AG04449 (cell line): ENCODE data around the gene MAD1L1.

Source experiments
- CTCF ChIA-PET: fragments of 350-600 bp; formaldehyde crosslinking; extraction: SDS; loops from one replicate; lab custom pipeline; 2021; ENCODE audit warnings: antibody characterized with exemption; lab: Yijun Ruan, JAX
- POLR2A ChIA-PET: fragments of 400-600, 350-600 bp; formaldehyde crosslinking; extraction: SDS; loops from one replicate; lab custom pipeline; 2020; ENCODE audit warnings: antibody characterized with exemption, inconsistent platforms; lab: Yijun Ruan, JAX
- DNase-seq: peaks from one replicate; pipeline ENCODE4 v3.0.0-alpha.2; 2010; ENCODE audit warnings: low read depth, low spot score
- H3K4me3 ChIP-seq: 2 replicates; pipeline ENCODE4 v1.5.1; 2011; ENCODE audit warnings: low read depth, mild to moderate bottlenecking, control low read depth, low read length
- TF ChIP-seq, protein P1 (sequence below): IDR thresholded peaks from one replicate; pipeline ENCODE4 v1.5.1; 2011; ENCODE audit warnings: mild to moderate bottlenecking, moderate library complexity, low read length, control low read depth, inconsistent platforms; ENCODE audit not compliant: insufficient read depth; ENCODE audit errors: missing control alignments

The MAD1L1 gene

DNA sequence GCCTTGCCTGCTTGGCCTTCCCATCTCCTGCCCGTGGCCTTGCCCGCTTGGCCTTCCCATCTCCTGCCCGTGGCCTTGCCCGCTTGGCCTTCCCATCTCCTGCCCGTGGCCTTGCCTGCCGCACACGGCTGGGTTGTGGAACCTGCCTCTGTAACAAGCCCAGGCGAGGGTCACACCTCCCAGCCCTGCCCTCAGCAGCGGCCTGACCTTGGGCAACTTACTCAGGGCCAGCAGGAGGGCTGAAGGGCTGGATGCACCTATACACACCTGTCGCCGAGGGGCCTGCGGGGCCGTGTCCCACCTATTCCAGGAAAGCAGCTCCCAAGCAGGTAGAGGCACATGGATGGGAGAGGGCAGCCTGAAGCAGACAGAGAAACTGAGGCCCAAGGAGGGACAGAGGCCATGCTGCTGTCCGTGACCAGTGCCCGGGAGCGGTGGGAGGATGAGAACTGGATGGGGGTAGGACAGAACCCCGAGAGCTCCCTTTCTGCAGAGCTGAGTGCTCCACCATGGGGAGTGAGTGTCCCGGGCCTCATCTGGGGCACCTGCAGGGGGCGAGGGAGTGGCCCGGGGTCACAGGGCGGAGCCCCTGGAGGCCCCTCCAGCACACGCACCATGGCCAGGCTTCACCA lies 285.0 kb downstream of the MAD1L1 start:
- TF ChIP-seq, protein P1, sequence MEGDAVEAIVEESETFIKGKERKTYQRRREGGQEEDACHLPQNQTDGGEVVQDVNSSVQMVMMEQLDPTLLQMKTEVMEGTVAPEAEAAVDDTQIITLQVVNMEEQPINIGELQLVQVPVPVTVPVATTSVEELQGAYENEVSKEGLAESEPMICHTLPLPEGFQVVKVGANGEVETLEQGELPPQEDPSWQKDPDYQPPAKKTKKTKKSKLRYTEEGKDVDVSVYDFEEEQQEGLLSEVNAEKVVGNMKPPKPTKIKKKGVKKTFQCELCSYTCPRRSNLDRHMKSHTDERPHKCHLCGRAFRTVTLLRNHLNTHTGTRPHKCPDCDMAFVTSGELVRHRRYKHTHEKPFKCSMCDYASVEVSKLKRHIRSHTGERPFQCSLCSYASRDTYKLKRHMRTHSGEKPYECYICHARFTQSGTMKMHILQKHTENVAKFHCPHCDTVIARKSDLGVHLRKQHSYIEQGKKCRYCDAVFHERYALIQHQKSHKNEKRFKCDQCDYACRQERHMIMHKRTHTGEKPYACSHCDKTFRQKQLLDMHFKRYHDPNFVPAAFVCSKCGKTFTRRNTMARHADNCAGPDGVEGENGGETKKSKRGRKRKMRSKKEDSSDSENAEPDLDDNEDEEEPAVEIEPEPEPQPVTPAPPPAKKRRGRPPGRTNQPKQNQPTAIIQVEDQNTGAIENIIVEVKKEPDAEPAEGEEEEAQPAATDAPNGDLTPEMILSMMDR: no peak
- ChIA-PET CTCF (no interaction called here), POLR2A (no interaction called here)
- H3K4me3 ChIP-seq: no peak overlapping the region
- no peak for DNase-seq

DNA sequence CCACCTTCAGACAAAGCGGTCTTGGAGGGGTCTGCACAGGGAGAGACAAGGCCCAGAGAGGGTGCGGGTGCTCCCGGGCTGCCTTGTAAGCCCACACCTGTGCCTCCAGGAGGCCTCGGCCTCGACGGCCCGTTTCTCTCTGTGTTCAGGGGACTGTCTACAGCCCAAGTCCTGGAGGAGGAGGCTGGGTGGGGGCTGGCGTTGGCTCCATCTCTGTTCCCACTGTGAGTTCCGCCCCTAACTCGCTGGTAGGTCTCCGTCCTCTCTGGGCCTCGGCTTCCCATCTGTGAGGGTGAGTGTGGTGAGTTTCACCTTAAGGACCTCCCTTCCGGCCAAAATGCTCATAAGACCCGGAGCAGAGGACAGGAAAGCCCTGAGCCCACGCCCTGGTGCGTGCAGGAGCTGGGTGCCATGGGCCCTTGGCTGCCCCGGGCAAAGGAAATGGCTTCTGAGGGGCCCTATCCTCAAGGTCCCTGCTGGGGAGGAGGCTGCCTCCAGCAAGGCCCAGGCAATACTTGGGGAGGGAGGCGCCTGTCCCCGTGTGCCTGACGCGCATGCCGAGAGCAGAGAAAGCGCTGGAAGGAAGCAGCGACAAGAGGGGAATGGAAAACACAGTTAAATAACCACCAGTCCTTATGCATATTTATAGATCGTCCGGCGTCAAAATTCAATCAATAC lies 285.8 kb downstream of the MAD1L1 start:
- TF ChIP-seq, protein P1: no peak
- POLR2A ChIA-PET: no interaction called here
- no peak for DNase-seq

DNA sequence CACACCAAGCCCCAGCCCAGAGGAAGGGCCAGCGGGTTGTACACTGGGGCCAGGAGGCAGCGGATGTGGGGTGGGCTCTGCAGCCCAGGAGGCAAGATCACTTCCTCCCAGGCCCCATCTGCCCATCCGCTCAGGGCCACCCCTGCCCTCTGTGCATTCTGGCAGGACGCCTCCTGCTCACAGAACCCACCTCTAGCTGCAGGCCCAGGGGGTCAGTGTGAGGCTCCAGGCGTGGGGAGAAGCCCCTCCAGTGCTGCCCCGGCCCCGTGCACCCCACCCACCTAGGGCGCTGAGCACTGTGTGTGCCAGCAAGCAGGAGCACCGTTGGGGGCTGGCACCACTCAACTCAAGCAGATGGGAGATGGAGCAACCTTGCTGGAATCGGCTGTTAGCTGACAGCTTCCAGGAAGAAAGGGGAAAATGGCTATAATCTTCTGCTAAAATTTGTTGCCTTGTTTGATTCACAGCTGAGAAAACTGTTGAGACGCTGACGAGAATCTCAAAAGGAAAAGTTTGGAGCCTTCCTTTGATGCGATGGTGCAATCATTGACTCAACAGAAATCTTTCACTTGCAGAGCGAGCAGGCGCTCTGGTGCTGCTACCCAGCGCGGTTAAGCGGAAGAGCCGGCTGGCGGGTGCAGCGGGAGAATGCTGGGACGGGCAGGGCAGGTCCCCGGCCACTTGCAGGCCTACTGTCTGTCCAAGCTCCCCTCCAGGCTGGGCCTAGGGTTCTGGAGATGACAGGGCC lies 286.5 kb downstream of the MAD1L1 start:
- DNase-seq: no peak
- no peak overlapping the region for H3K4me3 ChIP-seq
- TF ChIP-seq, protein P1: no peak
- ChIA-PET CTCF (no interaction called here), POLR2A (no interaction called here)

More for the DNA sequence above, 285.8 kb downstream of the MAD1L1 start:
- no peak overlapping the region for H3K4me3 ChIP-seq
- CTCF ChIA-PET: no interaction called here

DNA sequence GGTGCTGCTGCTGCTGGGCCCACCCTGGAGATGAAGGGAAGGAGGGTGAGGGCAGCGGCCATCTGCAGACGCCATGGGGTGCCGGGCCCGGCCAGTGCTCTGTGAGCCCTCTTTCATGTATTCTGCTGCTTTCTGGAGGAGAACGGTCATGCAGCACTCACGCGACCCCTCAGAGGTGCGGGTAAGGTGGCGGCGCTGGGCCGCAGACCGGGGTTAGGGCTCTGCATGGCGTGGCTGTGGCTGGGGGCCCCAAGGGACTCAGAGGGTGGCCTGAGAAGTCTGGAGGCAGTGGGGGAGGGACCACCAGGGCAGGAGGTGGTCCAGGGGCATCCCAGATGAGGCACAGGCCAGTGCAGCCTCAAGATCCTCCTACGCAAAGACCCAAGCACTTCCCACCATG lies 287.2 kb downstream of the MAD1L1 start:
- ChIA-PET CTCF (no interaction called here), POLR2A (no interaction called here)
- DNase-seq: no peak
- TF ChIP-seq, protein P1: no peak
- H3K4me3 ChIP-seq: no peak overlapping the region

DNA sequence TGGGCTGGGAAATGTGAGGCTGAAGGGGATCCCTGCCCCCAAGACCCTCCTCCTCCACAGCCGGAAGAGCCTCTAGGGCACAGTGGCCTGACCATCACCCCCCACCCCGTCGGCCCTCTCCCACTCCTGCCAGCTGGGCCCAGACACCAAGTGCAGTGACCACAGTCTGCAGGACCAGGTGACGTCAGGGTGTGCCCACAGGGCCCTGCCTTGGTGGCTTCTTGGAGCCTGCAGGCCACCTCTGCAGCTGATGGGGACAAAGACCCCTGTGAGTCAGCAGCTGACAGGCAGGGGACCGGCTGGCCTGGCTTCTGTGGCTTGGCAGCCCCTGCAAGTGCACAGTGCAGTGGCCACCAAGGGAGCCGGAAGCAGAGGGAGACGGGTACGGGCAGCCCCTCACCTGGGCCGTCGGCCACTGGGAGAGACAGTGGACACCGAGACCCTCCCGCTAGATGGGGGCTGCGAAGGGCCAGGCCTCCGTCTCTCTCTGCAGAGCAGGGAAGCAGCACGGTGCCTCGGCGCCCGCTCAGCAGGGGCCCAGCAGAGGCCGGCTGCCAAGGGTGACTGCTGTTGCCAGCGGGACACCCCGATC lies 288.0 kb downstream of the MAD1L1 start:
- POLR2A ChIA-PET: no interaction called here
- CTCF ChIA-PET: no interaction called here
- no peak for DNase-seq
- TF ChIP-seq, protein P1: no peak
- H3K4me3 ChIP-seq: no peak overlapping the region
